HL-60 (cell line): ENCODE measurements around the gene SLC35G6.

Experiments used
- DNase-seq, 2 experiments: peaks; one replicate each; pipeline ENCODE4 v3.0.0-alpha.2; 2010 to 2020; ENCODE audit warnings: low read depth in 1 of 2, low spot score in 1 of 2
- H3K27ac ChIP-seq: fragments of 250-450 bp; sonication (Bioruptor Pico); replicated peaks from 2 replicates; pipeline ENCODE4 v1.5.1; 2020; ENCODE audit warnings: mild to moderate bottlenecking, moderate library complexity
- H3K27me3 ChIP-seq: fragments of 250-450 bp; sonication (Bioruptor Pico); 2 replicates; pipeline ENCODE4 v1.5.1; 2021; ENCODE audit warnings: mild to moderate bottlenecking, moderate library complexity; ENCODE audit not compliant: insufficient read depth, poor library complexity, severe bottlenecking
- H3K4me3 ChIP-seq: replicated peaks from 2 replicates; pipeline ENCODE4 v1.5.1; 2011; ENCODE audit warnings: mild to moderate bottlenecking, control low read depth, low read length; ENCODE audit not compliant: insufficient read depth
- GABPA ChIP-seq: IDR thresholded peaks from 2 replicates; pipeline ENCODE4 v1.6.1; 2012; ENCODE audit warnings: low read depth
- POLR2AphosphoS5 ChIP-seq: IDR thresholded peaks from 2 replicates; pipeline ENCODE4 v1.6.1; 2012; ENCODE audit warnings: low read depth
- TF ChIP-seq, protein P1 (sequence below): IDR thresholded peaks from 2 replicates; pipeline ENCODE4 v1.6.1; 2012; ENCODE audit warnings: low read depth; ENCODE audit not compliant: insufficient replicate concordance
- TF ChIP-seq, protein P2 (sequence below): IDR thresholded peaks from one replicate; pipeline ENCODE4 v1.5.1; 2011; ENCODE audit warnings: low read length, control low read depth, inconsistent platforms; ENCODE audit not compliant: insufficient read depth

SLC35G6 gene

DNA sequence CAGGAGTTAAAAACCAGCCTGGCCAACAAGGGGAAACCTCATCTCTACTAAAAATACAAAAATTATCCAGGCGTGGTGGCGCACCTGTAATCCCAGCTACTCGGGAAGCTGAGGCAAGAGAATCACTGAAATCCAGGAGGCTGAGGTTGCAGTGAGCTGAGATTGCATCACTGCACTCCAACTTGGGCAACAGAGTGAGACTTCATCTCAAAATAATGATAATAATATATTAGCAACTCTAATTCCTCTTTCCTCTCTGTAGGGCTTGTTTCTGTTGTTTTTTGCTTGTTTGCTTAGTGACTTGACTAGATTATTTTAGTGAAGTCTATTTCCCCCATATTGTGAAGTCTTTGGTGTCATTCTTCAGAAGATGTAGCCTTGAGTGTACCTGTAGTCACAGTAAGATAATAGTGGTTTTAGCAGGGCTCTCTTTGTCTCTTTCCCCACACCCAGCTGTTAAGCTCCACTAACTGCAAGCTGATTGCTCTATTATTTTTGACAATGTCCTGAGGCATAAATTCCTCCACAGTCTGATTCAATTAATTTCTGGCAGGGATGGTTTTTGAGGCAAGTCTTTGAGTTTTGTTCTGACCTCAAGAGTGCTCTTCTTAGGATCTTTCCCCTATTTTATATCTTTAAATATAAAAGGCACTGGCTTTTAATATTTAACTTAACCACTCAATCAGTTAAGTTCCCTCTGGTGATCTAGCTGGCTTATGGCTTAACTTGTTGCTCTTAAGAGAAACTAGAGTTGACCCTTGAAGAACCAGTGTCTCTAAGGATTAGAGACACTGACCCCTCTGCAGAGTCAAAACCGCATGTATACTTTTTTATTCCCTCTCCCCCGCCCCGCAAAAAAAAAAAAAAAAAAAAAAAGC lies 49.0 kb downstream of the SLC35G6 start:
- DNase-seq: no peak
- Histone ChIP-seq H3K27me3 (no peaks in the 10 kb centered on the region), H3K4me3 (no peak overlapping the region), H3K27ac (no peak overlapping the region)
- TF ChIP-seq, protein P1, sequence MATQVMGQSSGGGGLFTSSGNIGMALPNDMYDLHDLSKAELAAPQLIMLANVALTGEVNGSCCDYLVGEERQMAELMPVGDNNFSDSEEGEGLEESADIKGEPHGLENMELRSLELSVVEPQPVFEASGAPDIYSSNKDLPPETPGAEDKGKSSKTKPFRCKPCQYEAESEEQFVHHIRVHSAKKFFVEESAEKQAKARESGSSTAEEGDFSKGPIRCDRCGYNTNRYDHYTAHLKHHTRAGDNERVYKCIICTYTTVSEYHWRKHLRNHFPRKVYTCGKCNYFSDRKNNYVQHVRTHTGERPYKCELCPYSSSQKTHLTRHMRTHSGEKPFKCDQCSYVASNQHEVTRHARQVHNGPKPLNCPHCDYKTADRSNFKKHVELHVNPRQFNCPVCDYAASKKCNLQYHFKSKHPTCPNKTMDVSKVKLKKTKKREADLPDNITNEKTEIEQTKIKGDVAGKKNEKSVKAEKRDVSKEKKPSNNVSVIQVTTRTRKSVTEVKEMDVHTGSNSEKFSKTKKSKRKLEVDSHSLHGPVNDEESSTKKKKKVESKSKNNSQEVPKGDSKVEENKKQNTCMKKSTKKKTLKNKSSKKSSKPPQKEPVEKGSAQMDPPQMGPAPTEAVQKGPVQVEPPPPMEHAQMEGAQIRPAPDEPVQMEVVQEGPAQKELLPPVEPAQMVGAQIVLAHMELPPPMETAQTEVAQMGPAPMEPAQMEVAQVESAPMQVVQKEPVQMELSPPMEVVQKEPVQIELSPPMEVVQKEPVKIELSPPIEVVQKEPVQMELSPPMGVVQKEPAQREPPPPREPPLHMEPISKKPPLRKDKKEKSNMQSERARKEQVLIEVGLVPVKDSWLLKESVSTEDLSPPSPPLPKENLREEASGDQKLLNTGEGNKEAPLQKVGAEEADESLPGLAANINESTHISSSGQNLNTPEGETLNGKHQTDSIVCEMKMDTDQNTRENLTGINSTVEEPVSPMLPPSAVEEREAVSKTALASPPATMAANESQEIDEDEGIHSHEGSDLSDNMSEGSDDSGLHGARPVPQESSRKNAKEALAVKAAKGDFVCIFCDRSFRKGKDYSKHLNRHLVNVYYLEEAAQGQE: no peak
- TF ChIP-seq GABPA (no peak), POLR2AphosphoS5 (no peak)
- TF ChIP-seq, protein P2, sequence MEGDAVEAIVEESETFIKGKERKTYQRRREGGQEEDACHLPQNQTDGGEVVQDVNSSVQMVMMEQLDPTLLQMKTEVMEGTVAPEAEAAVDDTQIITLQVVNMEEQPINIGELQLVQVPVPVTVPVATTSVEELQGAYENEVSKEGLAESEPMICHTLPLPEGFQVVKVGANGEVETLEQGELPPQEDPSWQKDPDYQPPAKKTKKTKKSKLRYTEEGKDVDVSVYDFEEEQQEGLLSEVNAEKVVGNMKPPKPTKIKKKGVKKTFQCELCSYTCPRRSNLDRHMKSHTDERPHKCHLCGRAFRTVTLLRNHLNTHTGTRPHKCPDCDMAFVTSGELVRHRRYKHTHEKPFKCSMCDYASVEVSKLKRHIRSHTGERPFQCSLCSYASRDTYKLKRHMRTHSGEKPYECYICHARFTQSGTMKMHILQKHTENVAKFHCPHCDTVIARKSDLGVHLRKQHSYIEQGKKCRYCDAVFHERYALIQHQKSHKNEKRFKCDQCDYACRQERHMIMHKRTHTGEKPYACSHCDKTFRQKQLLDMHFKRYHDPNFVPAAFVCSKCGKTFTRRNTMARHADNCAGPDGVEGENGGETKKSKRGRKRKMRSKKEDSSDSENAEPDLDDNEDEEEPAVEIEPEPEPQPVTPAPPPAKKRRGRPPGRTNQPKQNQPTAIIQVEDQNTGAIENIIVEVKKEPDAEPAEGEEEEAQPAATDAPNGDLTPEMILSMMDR: no peak
